Breast epithelium (tissue), 4 donors: ENCODE results near the gene GLCE. TPM values are rescaled to one million over a fixed set of nuclear protein-coding genes. Genes with fewer than 3 reads are reported as not detected.

Source experiments
- DNase-seq, 2 donors: peaks; one replicate each; pipeline ENCODE4 v3.0.0-alpha.2; 2019; ENCODE audit warnings: low spot score in 2 of 2
- H3K27ac ChIP-seq, 2 donors: fragments of 200-600 bp; sonication (generic) in 1 of 2; one replicate each; pipeline ENCODE4 v1.5.1; 2016 to 2019; ENCODE audit warnings: mild to moderate bottlenecking in 1 of 2
- H3K27me3 ChIP-seq, 2 donors: fragments of 200-600 bp; sonication (generic) in 1 of 2; one replicate each; pipeline versions ENCODE4 v1.5.1 to v1.6.0; 2017 to 2019; ENCODE audit warnings: control low read depth in 1 of 2, mild to moderate bottlenecking in 1 of 2
- H3K36me3 ChIP-seq: fragments of 200-600 bp; one replicate; pipeline ENCODE4 v1.5.1; 2019
- H3K4me1 ChIP-seq, 2 donors: fragments of 200-600 bp; sonication (generic); one replicate each; pipeline ENCODE4 v1.5.1; 2016 to 2019; ENCODE audit warnings: control low read depth in 1 of 2
- H3K4me3 ChIP-seq, 3 donors: fragments of 200-600 bp; sonication (generic); 1 replicate in 2 of 3; 2 replicates in 1 of 3; pipeline ENCODE4 v1.5.1; 2016 to 2019; ENCODE audit warnings: mild to moderate bottlenecking in 3 of 3, moderate library complexity in 2 of 3
- H3K9me3 ChIP-seq, 2 donors: fragments of 200-600 bp; sonication (generic) in 1 of 2; one replicate each; pipeline ENCODE4 v1.5.1; 2016 to 2019; ENCODE audit warnings: control low read depth in 1 of 2
- POLR2A ChIP-seq: fragments of 450-650 bp; IDR thresholded peaks from one replicate; pipeline ENCODE4 v1.6.1; 2016; ENCODE audit warnings: antibody characterized with exemption, mild to moderate bottlenecking, moderate library complexity
- POLR2AphosphoS5 ChIP-seq, 3 donors: sonication (generic); formaldehyde crosslinking; IDR thresholded peaks; one replicate each; pipeline ENCODE4 v1.6.1; 2017; ENCODE audit warnings: antibody characterized with exemption in 3 of 3
- intact Hi-C: fragments of 100-400 bp; cut with DNase I; formaldehyde crosslinking; loops from one replicate; pipeline ENCODE4 v1.15.1; 2023; ENCODE audit warnings: low total_unique reads
- total RNA-seq, 3 donors: library from RNA; depleted of rRNA; stranded (reverse); fragments of >200 nt; gene quantifications; one replicate each; pipeline ENCODE4 v1.1.0, GENCODE V29; 2016
- TF ChIP-seq, protein P1 (sequence below), 3 donors: fragments of 450-650 bp; IDR thresholded peaks; one replicate each; pipeline ENCODE4 v1.5.1; 2016 to 2017; ENCODE audit warnings: antibody characterized with exemption in 3 of 3, mild to moderate bottlenecking in 3 of 3, moderate library complexity in 3 of 3

The GLCE gene
- total RNA-seq, 3 donors from 2014 or later: 15.0 to 52.2 (median 28.8) TPM

DNA sequence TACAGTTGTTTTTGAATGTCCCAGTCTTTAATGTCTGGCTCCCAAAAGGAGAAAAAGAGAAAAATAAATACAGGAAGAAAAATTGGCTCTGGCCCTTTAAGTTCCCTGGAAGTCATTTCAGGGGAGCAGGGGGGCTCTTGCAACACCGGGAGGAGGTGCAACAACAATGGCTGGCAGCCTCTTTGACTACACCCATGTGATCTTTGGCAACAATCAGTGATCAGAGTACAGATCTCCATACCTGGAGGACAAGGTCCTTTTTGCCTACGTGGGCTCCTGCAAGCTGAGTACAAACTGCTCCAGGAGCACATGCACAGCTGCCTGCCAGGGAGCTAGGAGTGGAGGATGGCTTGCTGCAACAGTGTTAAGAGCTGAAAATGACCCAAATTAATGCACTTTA is 63.9 kb downstream of the GLCE start:
- intact Hi-C loops: no loop called here
- H3K9me3 ChIP-seq: peaks cover 6 to 15% of the 10 kb centered on the region in 2 donors
- no peak overlapping the region for H3K4me3 ChIP-seq
- H3K36me3 ChIP-seq: no peaks in the 10 kb centered on the region
- no peaks in the 10 kb centered on the region for H3K4me1 ChIP-seq
- no peaks in the 10 kb centered on the region for H3K27me3 ChIP-seq
- TF ChIP-seq POLR2AphosphoS5 (IDR thresholded peaks at IDR 0.05): no peak
- TF ChIP-seq POLR2A: no peak
- TF ChIP-seq, protein P1, sequence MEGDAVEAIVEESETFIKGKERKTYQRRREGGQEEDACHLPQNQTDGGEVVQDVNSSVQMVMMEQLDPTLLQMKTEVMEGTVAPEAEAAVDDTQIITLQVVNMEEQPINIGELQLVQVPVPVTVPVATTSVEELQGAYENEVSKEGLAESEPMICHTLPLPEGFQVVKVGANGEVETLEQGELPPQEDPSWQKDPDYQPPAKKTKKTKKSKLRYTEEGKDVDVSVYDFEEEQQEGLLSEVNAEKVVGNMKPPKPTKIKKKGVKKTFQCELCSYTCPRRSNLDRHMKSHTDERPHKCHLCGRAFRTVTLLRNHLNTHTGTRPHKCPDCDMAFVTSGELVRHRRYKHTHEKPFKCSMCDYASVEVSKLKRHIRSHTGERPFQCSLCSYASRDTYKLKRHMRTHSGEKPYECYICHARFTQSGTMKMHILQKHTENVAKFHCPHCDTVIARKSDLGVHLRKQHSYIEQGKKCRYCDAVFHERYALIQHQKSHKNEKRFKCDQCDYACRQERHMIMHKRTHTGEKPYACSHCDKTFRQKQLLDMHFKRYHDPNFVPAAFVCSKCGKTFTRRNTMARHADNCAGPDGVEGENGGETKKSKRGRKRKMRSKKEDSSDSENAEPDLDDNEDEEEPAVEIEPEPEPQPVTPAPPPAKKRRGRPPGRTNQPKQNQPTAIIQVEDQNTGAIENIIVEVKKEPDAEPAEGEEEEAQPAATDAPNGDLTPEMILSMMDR (IDR thresholded peaks at IDR 0.05): no peak
- H3K27ac ChIP-seq: no peak overlapping the region
- DNase-seq: no peak

- DNase-seq: no peak
- intact Hi-C loops: no loop called here
- H3K4me3 ChIP-seq: no peak overlapping the region
- TF ChIP-seq POLR2AphosphoS5 (IDR thresholded peaks at IDR 0.05) (no peak), POLR2A (no peak)
- TF ChIP-seq, protein P1 (IDR thresholded peaks at IDR 0.05): no peak
- H3K4me1 ChIP-seq: no peaks in the 10 kb centered on the region
- peaks cover 6 to 15% of the 10 kb centered on the region in 2 donors for H3K9me3 ChIP-seq
- H3K27ac ChIP-seq: no peak overlapping the region
- H3K36me3 ChIP-seq: no peaks in the 10 kb centered on the region
- no peaks in the 10 kb centered on the region for H3K27me3 ChIP-seq
Measured at GRCh38 chr15:69225355-69226022, 65.1 kb downstream of the GLCE start.

- Histone ChIP-seq H3K4me1 (no peaks in the 10 kb centered on the region), H3K27me3 (no peaks in the 10 kb centered on the region), H3K9me3 (peaks cover 6 to 15% of the 10 kb centered on the region in 2 donors), H3K27ac (no peak overlapping the region), H3K36me3 (no peaks in the 10 kb centered on the region), H3K4me3 (no peak overlapping the region)
- intact Hi-C loops: no loop called here
- TF ChIP-seq POLR2A (no peak), POLR2AphosphoS5 (IDR thresholded peaks at IDR 0.05) (no peak)
- TF ChIP-seq, protein P1 (IDR thresholded peaks at IDR 0.05): no peak
- no peak for DNase-seq
Measured at GRCh38 chr15:69226023-69226355, 65.6 kb downstream of the GLCE start.

GRCh38 chr15:69232144-69232543 is 71.7 kb downstream of the GLCE start:
- intact Hi-C loops: no loop called here
- Histone ChIP-seq H3K9me3 (no peaks in the 10 kb centered on the region), H3K4me3 (no peak overlapping the region), H3K4me1 (no peaks in the 10 kb centered on the region), H3K27ac (no peak overlapping the region), H3K36me3 (no peaks in the 10 kb centered on the region), H3K27me3 (no peaks in the 10 kb centered on the region)
- DNase-seq: no peak
- TF ChIP-seq POLR2A (no peak), POLR2AphosphoS5 (IDR thresholded peaks at IDR 0.05) (no peak)
- TF ChIP-seq, protein P1 (IDR thresholded peaks at IDR 0.05): no peak

DNA sequence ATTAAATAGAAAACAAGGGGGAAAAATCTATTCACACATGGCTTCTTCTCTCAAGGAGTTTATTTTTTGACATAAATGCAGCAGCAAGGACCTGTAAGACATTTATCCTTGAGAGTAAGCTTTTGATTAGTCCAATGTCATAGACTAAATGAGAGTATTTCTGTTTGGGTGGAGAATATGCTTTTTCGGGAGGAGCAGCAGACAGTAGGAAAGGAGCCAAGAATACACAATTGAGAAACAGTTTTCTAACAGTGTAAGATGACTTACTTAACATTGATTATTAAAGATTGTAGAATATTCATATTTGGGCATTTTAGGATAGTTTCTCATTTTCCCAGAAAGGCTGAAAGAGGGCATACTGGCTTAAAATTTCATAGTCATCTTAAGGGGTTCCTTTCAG is 72.3 kb downstream of the GLCE start:
- Histone ChIP-seq H3K27ac (no peak overlapping the region), H3K9me3 (no peaks in the 10 kb centered on the region), H3K27me3 (no peaks in the 10 kb centered on the region), H3K4me1 (no peaks in the 10 kb centered on the region), H3K36me3 (no peaks in the 10 kb centered on the region), H3K4me3 (no peak overlapping the region)
- intact Hi-C loops: no loop called here
- TF ChIP-seq, protein P1 (IDR thresholded peaks at IDR 0.05): no peak
- TF ChIP-seq POLR2A: no peak
- TF ChIP-seq POLR2AphosphoS5 (IDR thresholded peaks at IDR 0.05): no peak
- DNase-seq: no peak
